Measurements from ENCODE around the gene NR6A1. TPM values are rescaled to one million over a fixed set of nuclear protein-coding genes. Genes with fewer than 3 reads are reported as not detected.

The NR6A1 gene
- total and polyA plus RNA-seq, 10 donors: 0.14 to 3.7 (median 1.9) TPM

DNA sequence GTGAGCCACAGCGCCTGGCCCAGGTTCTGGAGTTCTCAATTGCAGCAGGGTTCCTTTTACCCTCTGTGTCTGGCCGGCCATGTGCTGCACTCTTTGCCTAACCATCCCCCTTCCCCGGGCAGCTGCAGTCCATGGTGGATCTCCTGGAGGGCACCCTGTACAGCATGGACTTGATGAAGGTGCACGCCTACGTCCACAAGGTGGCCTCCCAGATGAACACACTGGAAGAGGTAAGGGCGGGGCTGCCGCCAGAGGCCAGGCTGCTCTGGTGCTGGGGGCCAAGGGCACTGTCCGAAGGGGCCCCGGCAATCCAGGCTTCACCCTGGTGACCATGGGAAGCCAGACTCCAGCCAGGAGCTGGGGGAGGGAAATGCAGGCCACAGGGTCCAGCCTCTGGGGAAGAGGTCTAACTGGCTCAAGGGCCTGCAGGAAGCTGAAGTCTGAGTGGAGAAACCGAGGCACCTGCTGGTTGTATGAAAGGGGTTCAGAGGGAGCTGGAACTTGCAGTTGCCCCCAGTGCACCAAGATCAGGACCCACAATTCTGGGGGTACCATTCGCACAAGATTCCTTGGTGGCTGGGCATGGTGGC is 23.9 kb upstream of the NR6A1 start:
- Histone ChIP-seq H3K4me1 (peaks cover 12 to 91% (median 67%) of the 10 kb centered on the region in 6 donors), H3K9me3 (no peaks in the 10 kb centered on the region), H3K4me3 (no peak overlapping the region), H3K27ac (peak overlapping the region in 5 of 8 donors; percentile 61 to 85 (median 72)), H3K27me3 (replicated peaks in 1 of 7) (no peaks in the 10 kb centered on the region), H3K36me3 (peaks cover 0 to 14% (median 0%) of the 10 kb centered on the region in 6 donors)
- DNase-seq: no peak
- 74 to 88% (median 77%) methylated on average over 11 of the region's 11 CpGs for WGBS, 5 donors
- intact Hi-C loops (cut with DNase I; ENCODE audit: low total_unique reads): no loop called here
- TF ChIP-seq POLR2AphosphoS5 (IDR thresholded peaks at IDR 0.05) (peak in 1 of 3 donors; percentile 18), POLR2A (IDR thresholded peaks at IDR 0.05) (no peak)
- TF ChIP-seq, protein P1, sequence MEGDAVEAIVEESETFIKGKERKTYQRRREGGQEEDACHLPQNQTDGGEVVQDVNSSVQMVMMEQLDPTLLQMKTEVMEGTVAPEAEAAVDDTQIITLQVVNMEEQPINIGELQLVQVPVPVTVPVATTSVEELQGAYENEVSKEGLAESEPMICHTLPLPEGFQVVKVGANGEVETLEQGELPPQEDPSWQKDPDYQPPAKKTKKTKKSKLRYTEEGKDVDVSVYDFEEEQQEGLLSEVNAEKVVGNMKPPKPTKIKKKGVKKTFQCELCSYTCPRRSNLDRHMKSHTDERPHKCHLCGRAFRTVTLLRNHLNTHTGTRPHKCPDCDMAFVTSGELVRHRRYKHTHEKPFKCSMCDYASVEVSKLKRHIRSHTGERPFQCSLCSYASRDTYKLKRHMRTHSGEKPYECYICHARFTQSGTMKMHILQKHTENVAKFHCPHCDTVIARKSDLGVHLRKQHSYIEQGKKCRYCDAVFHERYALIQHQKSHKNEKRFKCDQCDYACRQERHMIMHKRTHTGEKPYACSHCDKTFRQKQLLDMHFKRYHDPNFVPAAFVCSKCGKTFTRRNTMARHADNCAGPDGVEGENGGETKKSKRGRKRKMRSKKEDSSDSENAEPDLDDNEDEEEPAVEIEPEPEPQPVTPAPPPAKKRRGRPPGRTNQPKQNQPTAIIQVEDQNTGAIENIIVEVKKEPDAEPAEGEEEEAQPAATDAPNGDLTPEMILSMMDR (IDR thresholded peaks at IDR 0.05 in 8 of 11, conservative IDR thresholded peaks at IDR 0.05 in 3 of 11): no peak

DNA sequence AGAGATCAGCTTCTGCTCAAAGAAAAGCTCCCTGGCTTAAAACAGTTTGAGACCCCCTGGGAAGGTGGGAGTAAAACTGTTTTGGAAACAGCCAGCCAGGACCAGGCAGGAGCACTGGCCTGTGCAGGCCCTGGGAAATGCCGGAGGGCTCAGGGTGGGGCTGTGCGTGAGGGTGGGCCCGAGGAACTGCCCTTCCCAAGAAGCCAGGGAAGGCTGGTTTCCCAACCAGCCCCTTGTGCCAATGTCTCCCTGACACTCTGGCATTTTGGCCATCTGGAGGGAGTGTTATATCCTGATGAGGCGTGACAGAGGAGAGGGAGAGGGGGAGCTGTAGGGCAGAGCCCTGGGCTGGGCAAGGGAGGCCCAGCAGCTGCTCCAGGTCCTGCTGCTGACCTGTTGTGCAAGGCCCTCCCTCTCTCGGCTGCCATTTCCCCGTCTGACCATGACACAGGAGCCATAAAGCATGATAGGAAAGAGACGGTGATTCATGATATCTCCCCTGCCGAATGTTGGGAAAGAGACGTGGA is 22.0 kb upstream of the NR6A1 start:
- peaks cover 7 to 73% (median 52%) of the 10 kb centered on the region in 6 donors for H3K4me1 ChIP-seq
- 51 to 72% (median 62%) methylated on average over 9 of the region's 9 CpGs for WGBS, 5 donors
- H3K27ac ChIP-seq: peak overlapping the region; percentile 35 to 85 (median 71)
- no peaks in the 10 kb centered on the region for H3K9me3 ChIP-seq
- no peak overlapping the region for H3K4me3 ChIP-seq
- peaks cover 0 to 24% (median 0%) of the 10 kb centered on the region in 6 donors for H3K36me3 ChIP-seq
- H3K27me3 ChIP-seq (replicated peaks in 1 of 7): no peaks in the 10 kb centered on the region
- TF ChIP-seq POLR2AphosphoS5 (IDR thresholded peaks at IDR 0.05): peak; percentile 71 to 81 (median 74)
- TF ChIP-seq, protein P1 (IDR thresholded peaks at IDR 0.05 in 8 of 11, conservative IDR thresholded peaks at IDR 0.05 in 3 of 11): no peak
- TF ChIP-seq POLR2A (IDR thresholded peaks at IDR 0.05): no peak
- intact Hi-C loops (cut with DNase I; ENCODE audit: low total_unique reads): no loop called here
- no peak for DNase-seq

DNA sequence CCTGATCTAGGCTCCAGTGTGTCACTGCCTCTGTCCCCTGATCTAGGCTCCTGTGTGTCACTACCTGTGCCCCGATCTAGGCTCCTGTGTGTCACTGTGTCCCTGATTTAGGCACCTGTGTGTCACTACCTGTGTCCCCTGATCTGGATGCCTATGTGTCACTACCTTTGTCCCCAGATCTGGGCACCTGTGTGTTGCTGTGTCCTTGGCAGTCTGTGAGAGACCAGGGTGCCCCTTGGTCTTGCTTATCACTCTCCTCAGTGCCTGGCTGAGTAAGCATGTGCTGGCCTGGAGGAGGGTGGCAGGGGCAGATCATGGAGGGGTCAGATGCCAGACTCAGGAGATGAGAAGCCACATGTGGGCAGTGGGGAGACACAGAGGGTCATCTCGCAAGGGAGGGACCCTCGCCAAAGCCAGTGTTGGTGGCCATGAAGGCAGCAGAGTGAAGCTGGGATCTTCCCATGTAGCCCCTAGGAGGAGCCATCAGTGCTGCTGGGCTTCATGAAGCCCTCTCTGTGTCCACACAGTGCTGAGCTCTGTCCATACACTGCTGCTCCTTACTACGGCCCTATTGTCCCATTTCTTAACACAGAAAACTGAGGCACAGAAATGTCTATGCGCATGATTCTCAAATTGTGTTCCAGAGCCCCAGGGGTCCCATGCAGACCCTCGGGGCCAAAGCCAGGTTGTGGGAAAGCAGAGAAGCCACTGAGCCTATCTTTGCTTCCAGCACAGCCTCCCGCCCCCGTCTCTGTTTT is 21.3 kb upstream of the NR6A1 start:
- 70 to 89% (median 81%) methylated on average over 8 of the region's 8 CpGs for WGBS, 5 donors
- Histone ChIP-seq H3K4me1 (peaks cover 7 to 67% (median 48%) of the 10 kb centered on the region in 6 donors), H3K9me3 (no peaks in the 10 kb centered on the region), H3K27me3 (replicated peaks in 1 of 7) (no peaks in the 10 kb centered on the region), H3K4me3 (no peak overlapping the region), H3K36me3 (peaks cover 0 to 30% (median 0%) of the 10 kb centered on the region in 6 donors), H3K27ac (peak overlapping the region; percentile 35 to 85 (median 71))
- TF ChIP-seq POLR2AphosphoS5 (IDR thresholded peaks at IDR 0.05) (no peak), POLR2A (IDR thresholded peaks at IDR 0.05) (no peak)
- TF ChIP-seq, protein P1 (IDR thresholded peaks at IDR 0.05 in 8 of 11, conservative IDR thresholded peaks at IDR 0.05 in 3 of 11): no peak
- peak; percentile 38 for DNase-seq
- intact Hi-C loops (cut with DNase I; ENCODE audit: low total_unique reads): no loop called here
